ENCODE measurements around the gene AOAH. TPM values are rescaled to one million over a fixed set of nuclear protein-coding genes. Genes with fewer than 3 reads are reported as not detected.

The AOAH gene
- total and polyA plus RNA-seq, 11 donors: 0.65 to 42.0 (median 1.8) TPM

GRCh38 chr7:36607721-36608095, 116.6 kb downstream of the AOAH start:
- TF ChIP-seq, protein P1, sequence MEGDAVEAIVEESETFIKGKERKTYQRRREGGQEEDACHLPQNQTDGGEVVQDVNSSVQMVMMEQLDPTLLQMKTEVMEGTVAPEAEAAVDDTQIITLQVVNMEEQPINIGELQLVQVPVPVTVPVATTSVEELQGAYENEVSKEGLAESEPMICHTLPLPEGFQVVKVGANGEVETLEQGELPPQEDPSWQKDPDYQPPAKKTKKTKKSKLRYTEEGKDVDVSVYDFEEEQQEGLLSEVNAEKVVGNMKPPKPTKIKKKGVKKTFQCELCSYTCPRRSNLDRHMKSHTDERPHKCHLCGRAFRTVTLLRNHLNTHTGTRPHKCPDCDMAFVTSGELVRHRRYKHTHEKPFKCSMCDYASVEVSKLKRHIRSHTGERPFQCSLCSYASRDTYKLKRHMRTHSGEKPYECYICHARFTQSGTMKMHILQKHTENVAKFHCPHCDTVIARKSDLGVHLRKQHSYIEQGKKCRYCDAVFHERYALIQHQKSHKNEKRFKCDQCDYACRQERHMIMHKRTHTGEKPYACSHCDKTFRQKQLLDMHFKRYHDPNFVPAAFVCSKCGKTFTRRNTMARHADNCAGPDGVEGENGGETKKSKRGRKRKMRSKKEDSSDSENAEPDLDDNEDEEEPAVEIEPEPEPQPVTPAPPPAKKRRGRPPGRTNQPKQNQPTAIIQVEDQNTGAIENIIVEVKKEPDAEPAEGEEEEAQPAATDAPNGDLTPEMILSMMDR (IDR thresholded peaks at IDR 0.05): no peak
- TF ChIP-seq POLR2A (IDR thresholded peaks at IDR 0.05): no peak
- no peak overlapping the region for H3K4me3 ChIP-seq
- H3K36me3 ChIP-seq: peaks cover 0 to 28% (median 0%) of the 10 kb centered on the region in 9 donors
- no peaks in the 10 kb centered on the region for H3K4me1 ChIP-seq
- 69 to 78% (median 70%) methylated on average over 3 of the region's 3 CpGs for WGBS, 4 donors
- intact Hi-C loops (cut with DNase I): no loop called here
- no peak overlapping the region for H3K27ac ChIP-seq
- ATAC-seq (no peak), DNase-seq (no peak)
- peaks cover 0 to 8% (median 0%) of the 10 kb centered on the region in 9 donors for H3K27me3 ChIP-seq
- no peaks in the 10 kb centered on the region for H3K9me3 ChIP-seq

- H3K4me3 ChIP-seq: no peak overlapping the region
- TF ChIP-seq, protein P1 (IDR thresholded peaks at IDR 0.05): no peak
- TF ChIP-seq POLR2A (IDR thresholded peaks at IDR 0.05): no peak
- 72 to 80% (median 77%) methylated on average over 6 of the region's 6 CpGs for WGBS, 4 donors
- DNase-seq: no peak
- H3K4me1 ChIP-seq: no peaks in the 10 kb centered on the region
- no peaks in the 10 kb centered on the region for H3K9me3 ChIP-seq
- no peak overlapping the region for H3K27ac ChIP-seq
- ATAC-seq: no peak
- intact Hi-C loops (cut with DNase I): no loop called here
- H3K36me3 ChIP-seq: peaks cover 0 to 26% (median 0%) of the 10 kb centered on the region in 9 donors
- peaks cover 0 to 8% (median 0%) of the 10 kb centered on the region in 9 donors for H3K27me3 ChIP-seq
These were observed 117.1 kb downstream of the AOAH start for GRCh38 chr7:36606976-36607720.

DNA sequence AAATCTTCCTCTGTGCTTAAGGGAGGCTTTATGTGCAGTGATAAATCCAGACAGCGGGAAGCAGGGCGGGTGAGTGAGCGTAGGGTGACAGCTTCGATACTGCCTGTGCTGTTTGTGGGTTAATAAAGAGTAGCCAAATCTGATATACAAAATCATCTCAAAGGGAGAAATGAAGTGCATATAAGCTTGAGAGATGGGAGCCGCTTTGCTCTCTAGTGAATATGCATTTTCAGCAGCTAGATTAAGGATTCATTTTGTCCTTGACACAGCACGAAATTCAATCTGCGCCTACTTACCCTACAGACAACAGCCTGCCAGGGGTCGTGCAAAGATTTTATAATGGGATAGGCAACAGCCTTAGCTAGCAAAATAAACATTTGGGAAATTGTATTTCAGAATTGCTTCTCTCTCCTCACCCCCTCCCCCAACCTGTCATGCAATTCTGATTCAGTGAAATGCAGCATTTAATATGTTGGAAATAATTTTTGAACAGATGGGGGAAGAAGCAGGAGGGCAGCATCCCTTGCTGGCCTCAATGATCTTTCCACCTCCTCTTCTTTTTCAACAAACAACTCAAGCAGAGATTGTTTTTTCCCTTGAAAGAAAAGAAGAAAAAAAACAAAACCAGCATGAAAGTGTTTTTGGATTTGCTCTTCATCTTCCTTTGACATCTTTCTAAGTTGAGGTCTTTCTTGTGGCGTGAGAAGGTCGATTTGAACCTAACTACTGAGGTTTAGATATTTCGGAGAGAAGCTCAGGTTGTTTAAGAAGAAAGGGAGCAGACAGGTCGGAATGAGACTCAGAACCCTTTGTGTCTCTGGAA, 117.9 kb downstream of the AOAH start:
- intact Hi-C loops (cut with DNase I): no loop called here
- ATAC-seq (no peak), DNase-seq (no peak)
- TF ChIP-seq POLR2A (IDR thresholded peaks at IDR 0.05): no peak
- TF ChIP-seq, protein P1 (IDR thresholded peaks at IDR 0.05): no peak
- H3K4me1 ChIP-seq: no peaks in the 10 kb centered on the region
- peaks cover 0 to 18% (median 0%) of the 10 kb centered on the region in 9 donors for H3K36me3 ChIP-seq
- peaks cover 0 to 8% (median 0%) of the 10 kb centered on the region in 9 donors for H3K27me3 ChIP-seq
- 75 to 82% (median 76%) methylated on average over 12 of the region's 12 CpGs for WGBS, 4 donors
- no peaks in the 10 kb centered on the region for H3K9me3 ChIP-seq
- no peak overlapping the region for H3K27ac ChIP-seq
- no peak overlapping the region for H3K4me3 ChIP-seq

Data from heart left ventricle (tissue), 16 donors.